K562 (cell line): Measurements from ENCODE around the gene ENTREP3. TPM values are rescaled to one million over a fixed set of nuclear protein-coding genes. Genes with fewer than 3 reads are reported as not detected.

Experiments used
- AFF1 ChIP-seq, 2 experiments: fragments of 450-650 bp; IDR thresholded peaks; 2 replicates each; pipeline ENCODE4 v1.6.1; 2018; ENCODE audit warnings: mild to moderate bottlenecking in 2 of 2, low read depth in 1 of 2; ENCODE audit not compliant: partially characterized antibody in 2 of 2
- ARID2 ChIP-seq: fragments of 450-650 bp; IDR thresholded peaks from 2 replicates; pipeline ENCODE4 v1.6.1; 2017; ENCODE audit warnings: antibody characterized with exemption, mild to moderate bottlenecking
- DNMT1 ChIP-seq: fragments of 450-650 bp; IDR thresholded peaks from 2 replicates; pipeline ENCODE4 v1.6.1; 2016; ENCODE audit warnings: antibody characterized with exemption, mild to moderate bottlenecking
- HLTF ChIP-seq: fragments of 450-650 bp; IDR thresholded peaks from 2 replicates; pipeline ENCODE4 v1.6.1; 2016
- HMGN3 ChIP-seq: IDR thresholded peaks from 2 replicates; pipeline ENCODE4 v1.6.1; 2011; ENCODE audit warnings: borderline replicate concordance, low read depth, mild to moderate bottlenecking, mixed read lengths, low read length; ENCODE audit not compliant: insufficient read length; ENCODE audit errors: extremely low read depth
- MCM3 ChIP-seq: fragments of 450-650 bp; IDR thresholded peaks from 2 replicates; pipeline ENCODE4 v1.6.1; 2016
- MCM7 ChIP-seq, 2 experiments: fragments of 450-650 bp; IDR thresholded peaks; 2 replicates each; pipeline ENCODE4 v1.6.1; 2016 to 2018
- MIER1 ChIP-seq: fragments of 450-650 bp; IDR thresholded peaks from 2 replicates; pipeline ENCODE4 v1.6.1; 2016; ENCODE audit warnings: antibody characterized with exemption, mild to moderate bottlenecking, low read depth
- MYNN ChIP-seq, 2 experiments: sonication (generic); formaldehyde crosslinking in 1 of 2; IDR thresholded peaks; 2 replicates each; pipeline versions ENCODE4 v1.5.0 to v1.6.1; 2016 to 2020; ENCODE audit warnings: antibody characterized with exemption in 1 of 2, missing genetic modification reagents in 1 of 2
- RBM14 ChIP-seq: fragments of 200-400 bp; formaldehyde crosslinking; IDR thresholded peaks from 2 replicates; pipeline ENCODE4 v1.6.1; 2018; ENCODE audit warnings: low read depth, mild to moderate bottlenecking, low read length, moderate library complexity, borderline replicate concordance; ENCODE audit not compliant: insufficient read depth
- SIN3A ChIP-seq, 2 experiments: fragments of 150-350 bp in 1 of 2; IDR thresholded peaks; 2 replicates each; pipeline ENCODE4 v1.6.1; 2011 to 2016; ENCODE audit warnings: borderline replicate concordance in 2 of 2, low read depth in 2 of 2, low read length in 2 of 2, mild to moderate bottlenecking in 2 of 2, moderate library complexity in 2 of 2; ENCODE audit not compliant: control insufficient read depth in 1 of 2
- SIX5 ChIP-seq, 2 experiments: IDR thresholded peaks; 2 replicates each; pipeline ENCODE4 v1.6.1; 2011; ENCODE audit warnings: low read length in 2 of 2, borderline replicate concordance in 1 of 2, low read depth in 1 of 2, mild to moderate bottlenecking in 1 of 2, moderate library complexity in 1 of 2; ENCODE audit not compliant: insufficient read depth in 1 of 2
- SPI1 ChIP-seq: IDR thresholded peaks from 2 replicates; pipeline ENCODE4 v1.6.1; 2011; ENCODE audit warnings: low read depth, low read length, control low read depth, borderline replicate concordance
- TCF7L2 ChIP-seq: fragments of 150-350 bp; IDR thresholded peaks from 2 replicates; pipeline ENCODE4 v1.6.1; 2016; ENCODE audit warnings: low read depth, mild to moderate bottlenecking, low read length, moderate library complexity
- XRCC4 ChIP-seq: IDR thresholded peaks from one replicate; pipeline ENCODE4 v1.6.1; 2011; ENCODE audit not compliant: insufficient read depth, insufficient read length; ENCODE audit errors: extremely low read depth
- ZBTB8A ChIP-seq: fragments of 450-650 bp; IDR thresholded peaks from 2 replicates; pipeline ENCODE4 v1.6.1; 2018; ENCODE audit warnings: mild to moderate bottlenecking, moderate library complexity; ENCODE audit not compliant: partially characterized antibody
- ZKSCAN1 ChIP-seq: fragments of 150-350 bp; IDR thresholded peaks from 2 replicates; pipeline ENCODE4 v1.6.1; 2016; ENCODE audit warnings: low read depth, low read length
- ZNF165 ChIP-seq: fragments of 250-450 bp; sonication (Bioruptor Pico); IDR thresholded peaks from 2 replicates; pipeline ENCODE4 v1.4.0; 2020; ENCODE audit warnings: borderline replicate concordance
- ZNF24 ChIP-seq: fragments of 450-650 bp; IDR thresholded peaks from 2 replicates; pipeline ENCODE4 v1.6.1; 2016
- ZNF311 ChIP-seq: fragments of 250-450 bp; sonication (Bioruptor Pico); IDR thresholded peaks from 2 replicates; pipeline ENCODE4 v1.4.0; 2020; ENCODE audit warnings: mild to moderate bottlenecking, moderate library complexity
- polyA plus RNA-seq, 8 experiments: library from polyadenylated mRNA; depleted of rRNA in 4 of 8; stranded (reverse) in 5 of 8; unstranded in 3 of 8; fragments of >200 nt; fragmentation: Nextera tagmentation in 2 of 8; fragmentation: Illumina TruSeq in 1 of 8; extraction: Ambion mirVana in 2 of 8; extraction: Trizol in 1 of 8; gene quantifications; 2 replicates each; pipeline versions ENCODE4 v1.2.1 to v1.2.3, GENCODE V29; 2011 to 2014; ENCODE audit warnings: inconsistent platforms in 1 of 8, missing spikeins in 1 of 8
- total RNA-seq, 7 experiments: library from RNA; depleted of rRNA in 6 of 7; stranded (reverse); fragments of >200 nt in 6 of 7; fragmentation: Illumina TruSeq in 2 of 7; extraction: Trizol in 2 of 7; gene quantifications; 2 replicates each; pipeline versions ENCODE4 v1.2.1 to v1.2.3, GENCODE V29; 2011 to 2021; ENCODE audit warnings: low replicate concordance in 1 of 7
- TF ChIP-seq, protein P1 (sequence below): fragments of 450-650 bp; IDR thresholded peaks from 2 replicates; pipeline ENCODE4 v1.6.1; 2017; ENCODE audit warnings: mild to moderate bottlenecking, moderate library complexity

Gene ENTREP3
- total and polyA plus RNA-seq, 9 of the 15 experiments (the other 6 are each of a cell fraction or from before 2014, with no cell fraction given) = 1.9 to 41.8 (median 5.9) TPM

GRCh38 chr1:155255243-155256007 lies at the start of gene ENTREP3 (continued):
- TF ChIP-seq SPI1 (no peak), ZBTB8A (no peak), MCM3 (no peak), SIN3A (IDR thresholded peaks at IDR 0.05; ENCODE audit: borderline replicate concordance in 2 of 2, control insufficient read depth in 1 of 2, low read depth in 2 of 2, low read length in 2 of 2) (peak in 1 of 2 experiments; percentile 59; a peak in 1 of 4 replicates), SIX5 (IDR thresholded peaks at IDR 0.05; ENCODE audit: borderline replicate concordance in 1 of 2, insufficient read depth in 1 of 2, low read depth in 1 of 2, low read length in 2 of 2) (peak; percentile 68 to 77), MCM7 (IDR thresholded peaks at IDR 0.05) (no peak), DNMT1 (no peak), MYNN (IDR thresholded peaks at IDR 0.05) (no peak), MYNN (CRISPR knock-in tag; IDR thresholded peaks at IDR 0.05) (no peak), XRCC4 (no peak), ARID2 (no peak), MIER1 (no peak), RBM14 (no peak), ZNF24 (no peak), ZNF165 (CRISPR knock-in tag) (no peak), ZNF311 (no peak), TCF7L2 (no peak), HMGN3 (peak; percentile 89), ZKSCAN1 (no peak; the same call in 1 of the 2 replicates), HLTF (no peak), AFF1 (IDR thresholded peaks at IDR 0.05; ENCODE audit: low read depth in 1 of 2, partially characterized antibody in 2 of 2) (peak; percentile 50 to 88)
- TF ChIP-seq, protein P1, sequence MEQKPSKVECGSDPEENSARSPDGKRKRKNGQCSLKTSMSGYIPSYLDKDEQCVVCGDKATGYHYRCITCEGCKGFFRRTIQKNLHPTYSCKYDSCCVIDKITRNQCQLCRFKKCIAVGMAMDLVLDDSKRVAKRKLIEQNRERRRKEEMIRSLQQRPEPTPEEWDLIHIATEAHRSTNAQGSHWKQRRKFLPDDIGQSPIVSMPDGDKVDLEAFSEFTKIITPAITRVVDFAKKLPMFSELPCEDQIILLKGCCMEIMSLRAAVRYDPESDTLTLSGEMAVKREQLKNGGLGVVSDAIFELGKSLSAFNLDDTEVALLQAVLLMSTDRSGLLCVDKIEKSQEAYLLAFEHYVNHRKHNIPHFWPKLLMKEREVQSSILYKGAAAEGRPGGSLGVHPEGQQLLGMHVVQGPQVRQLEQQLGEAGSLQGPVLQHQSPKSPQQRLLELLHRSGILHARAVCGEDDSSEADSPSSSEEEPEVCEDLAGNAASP = no peak
